ENCODE measurements around the gene NEK1.
"Not testable (repeated sequence)": the region's sequence is repeated elsewhere in the genome, so short reads cannot be mapped to it uniquely, and the experiment has no call there.

The NEK1 gene

DNA sequence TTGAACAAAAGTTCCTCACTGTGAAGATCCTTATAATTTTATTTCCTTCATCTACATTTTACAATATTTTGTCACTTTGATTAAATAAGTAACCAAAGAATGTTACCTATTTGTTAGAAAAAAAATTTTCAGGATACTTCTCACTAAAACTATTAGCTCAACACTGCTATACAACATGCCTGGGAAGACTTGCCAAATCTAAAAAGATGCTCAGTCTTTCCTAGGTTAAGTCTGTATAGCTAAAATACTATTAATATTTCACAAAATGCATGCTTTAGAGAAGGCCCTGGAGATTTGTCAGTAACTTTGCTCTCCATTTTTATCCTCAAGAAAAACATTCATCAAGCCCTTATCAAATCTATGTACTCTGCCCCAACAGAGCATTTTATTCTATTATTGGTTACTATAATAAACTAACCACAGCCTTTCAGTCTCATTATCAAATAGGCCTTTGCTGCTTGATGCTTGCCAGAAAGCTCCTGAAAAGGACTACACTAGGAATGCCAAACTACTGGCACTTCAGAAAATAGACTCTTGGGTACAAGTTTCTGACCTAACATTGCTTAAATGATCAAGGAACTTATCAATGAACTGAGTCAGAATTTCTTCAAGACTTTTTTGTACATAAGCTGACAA lies 17.7 kb downstream of the NEK1 start:
- no peak for DNase-seq (ENCODE audit: low spot score)

DNA sequence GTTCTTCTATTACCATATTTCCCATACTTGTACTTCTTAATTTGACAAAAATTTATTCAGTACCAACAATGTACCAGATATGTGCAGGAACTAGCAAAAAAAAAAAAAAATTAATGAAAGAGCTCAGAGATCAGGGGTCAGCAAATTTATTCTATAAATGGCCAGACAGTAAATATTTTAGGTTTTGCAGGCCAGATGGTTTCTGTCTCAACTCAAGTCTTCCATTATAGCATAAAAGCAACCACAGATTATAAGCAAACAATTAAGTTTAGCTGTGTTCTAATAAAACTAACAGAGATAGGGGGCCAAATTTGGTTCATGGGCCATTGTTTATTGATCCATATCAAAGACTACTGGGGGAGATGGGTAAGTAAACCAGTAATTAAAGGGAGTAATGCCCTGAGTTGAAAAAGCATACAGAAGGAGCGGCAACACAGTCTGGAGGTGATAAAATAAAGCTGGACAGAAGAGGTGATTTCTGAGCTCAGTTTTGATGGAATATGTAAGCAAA lies 19.3 kb downstream of the NEK1 start:
- DNase-seq (ENCODE audit: low spot score) = no peak

DNA sequence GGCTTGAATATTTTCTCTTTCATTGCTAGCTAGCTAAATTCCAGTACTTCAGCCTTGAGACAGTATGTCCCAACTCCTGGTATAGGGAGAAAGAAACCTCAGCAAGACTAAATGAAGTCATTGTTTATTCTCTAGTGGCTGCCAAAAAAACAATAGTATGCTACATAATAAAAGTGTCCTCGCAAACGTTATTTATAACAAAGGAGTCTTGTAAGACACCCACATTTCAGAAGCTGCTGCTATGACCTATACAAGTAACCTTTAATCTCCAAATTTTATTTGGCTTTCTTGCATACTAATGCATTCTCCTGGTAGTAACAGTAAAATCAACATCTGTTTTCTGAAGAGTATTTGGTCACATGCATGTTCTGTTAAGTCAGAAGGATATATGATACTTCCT lies 28.8 kb downstream of the NEK1 start:
- DNase-seq (ENCODE audit: low spot score) = no peak

DNA sequence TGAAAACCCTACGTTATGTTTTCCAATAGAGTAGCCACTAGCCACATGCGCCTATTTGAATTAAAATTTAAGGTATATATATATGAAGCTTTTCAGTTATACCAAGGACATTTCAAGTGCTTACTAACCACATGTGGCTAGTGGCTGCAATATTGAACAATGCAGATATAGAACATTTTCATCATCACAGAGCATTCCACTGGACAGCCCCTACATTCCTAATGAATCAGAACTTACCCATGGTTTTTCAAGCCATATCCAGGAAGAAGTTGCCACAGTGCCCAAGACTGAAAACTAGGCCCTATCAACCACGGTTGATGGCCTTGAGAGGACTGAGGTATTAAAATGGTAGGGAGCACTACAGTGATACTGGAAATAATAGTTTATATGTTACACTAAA lies 29.7 kb downstream of the NEK1 start:
- DNase-seq (ENCODE audit: low spot score) = no peak

DNA sequence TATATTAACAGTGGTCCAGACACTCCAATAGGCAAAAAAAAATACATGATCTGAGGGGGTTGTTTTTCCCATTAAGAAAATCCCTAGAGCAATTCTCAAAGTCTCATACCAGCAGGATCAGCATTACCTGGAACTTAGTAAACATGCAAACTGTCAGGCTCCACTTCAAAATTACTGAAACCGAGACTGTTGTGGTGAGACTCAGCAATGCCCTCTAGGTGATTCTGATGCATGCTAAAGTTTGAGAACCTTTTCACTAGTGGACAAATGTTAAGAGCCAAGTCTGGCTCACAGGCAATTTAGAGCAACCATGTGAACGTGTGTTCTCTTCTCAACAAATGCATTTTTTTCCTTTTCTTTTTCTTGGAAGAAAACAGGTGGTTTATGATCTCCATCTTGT lies 30.2 kb downstream of the NEK1 start:
- no peak for DNase-seq (ENCODE audit: low spot score)

DNA sequence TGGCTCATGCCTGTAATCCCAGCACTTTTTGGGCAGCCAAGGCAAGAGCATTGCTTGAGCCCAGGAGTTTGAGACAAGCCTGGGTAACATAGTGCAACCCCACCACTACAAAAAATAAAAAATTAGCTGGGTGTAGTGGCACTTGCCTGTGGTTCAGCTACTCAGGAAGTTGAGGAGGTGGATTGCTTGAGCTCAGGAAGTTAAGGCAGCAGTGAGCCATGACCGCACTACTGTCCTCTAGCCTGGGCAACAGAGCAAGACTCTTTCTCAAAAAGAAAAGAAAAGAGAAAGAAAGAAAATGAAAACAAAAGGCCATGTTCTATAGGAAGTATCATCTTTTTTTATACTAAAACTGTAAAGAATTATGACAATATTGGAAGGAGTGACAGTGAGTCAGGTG lies 38.5 kb downstream of the NEK1 start:
- DNase-seq (ENCODE audit: low spot score) = no peak

DNA sequence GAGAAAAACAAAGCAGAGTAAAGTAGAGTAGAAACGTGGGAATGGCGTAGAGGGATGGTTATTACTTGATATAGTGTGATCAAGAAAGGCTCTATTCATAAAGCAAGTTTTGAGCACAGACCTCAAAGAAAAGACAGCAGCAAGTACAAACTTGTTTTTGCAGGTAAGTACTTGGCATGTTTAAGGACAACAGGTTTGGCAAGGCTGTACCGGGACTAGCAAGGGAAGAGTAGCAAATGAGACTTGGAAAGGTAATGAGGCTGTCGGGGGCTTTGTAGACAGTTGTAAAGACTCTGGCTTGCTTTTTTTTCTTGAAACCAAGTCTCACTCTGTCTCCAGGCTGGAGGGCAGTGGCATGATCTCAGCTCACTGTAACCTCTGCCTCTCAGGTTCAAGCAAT lies 40.9 kb downstream of the NEK1 start:
- DNase-seq (ENCODE audit: low spot score) = no peak

DNA sequence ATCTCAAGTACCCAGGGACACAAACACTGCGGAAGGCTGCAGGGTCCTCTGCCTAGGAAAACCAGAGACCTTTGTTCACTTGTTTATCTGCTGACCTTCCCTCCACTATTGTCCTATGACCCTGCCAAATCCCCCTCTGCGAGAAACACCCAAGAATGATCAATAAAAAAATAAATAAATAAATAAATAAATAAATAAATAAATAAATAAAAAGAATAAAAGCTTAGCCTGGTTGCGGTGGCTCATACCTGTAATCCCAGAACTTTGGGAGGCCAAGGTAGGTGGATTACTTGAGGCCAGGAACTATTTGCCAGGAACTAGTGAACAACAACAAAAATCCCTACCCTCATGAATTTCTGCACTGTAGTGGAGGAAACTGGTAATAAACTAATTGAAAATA lies 41.4 kb downstream of the NEK1 start:
- DNase-seq (ENCODE audit: low spot score) = not testable (repeated sequence)

DNA sequence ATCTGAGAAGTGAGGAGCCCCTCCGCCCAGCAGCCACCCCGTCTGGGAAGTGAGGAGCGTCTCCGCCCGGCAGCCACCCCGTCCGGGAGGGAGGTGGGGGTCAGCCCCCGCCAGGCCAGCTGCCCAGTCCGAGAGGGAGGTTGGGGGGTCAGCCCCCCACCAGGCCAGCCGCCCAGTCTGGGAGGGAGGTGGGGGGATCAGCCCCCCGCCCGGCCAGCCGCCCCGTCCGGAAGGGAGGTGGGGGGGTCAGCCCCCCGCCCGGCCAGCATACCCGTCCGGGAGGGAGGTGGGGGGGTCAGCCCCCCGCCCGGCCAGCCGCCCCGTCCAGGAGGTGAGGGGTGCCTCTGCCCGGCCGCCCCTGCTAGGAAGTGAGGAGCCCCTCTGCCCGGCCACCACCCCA lies 42.1 kb downstream of the NEK1 start:
- not testable (repeated sequence) for DNase-seq (ENCODE audit: low spot score)

DNA sequence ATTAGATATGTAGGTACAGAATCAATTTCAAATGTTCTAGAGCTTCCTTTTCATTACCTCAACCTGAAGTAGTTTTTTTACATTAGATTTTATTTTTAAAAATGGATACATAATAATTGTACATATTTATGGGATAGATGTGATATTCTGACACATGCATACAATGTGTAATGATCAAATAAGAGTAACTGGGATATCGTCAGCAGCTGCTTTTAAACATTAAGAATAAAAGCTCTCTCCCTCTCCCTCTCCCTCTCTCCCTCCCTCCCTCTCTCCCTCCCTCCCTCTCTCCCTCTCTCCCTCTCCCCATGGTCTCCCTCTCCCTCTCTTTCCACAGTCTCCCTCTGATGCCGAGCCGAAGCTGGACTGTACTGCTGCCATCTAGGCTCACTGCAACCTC lies 43.2 kb downstream of the NEK1 start:
- DNase-seq (ENCODE audit: low spot score) = not testable (repeated sequence)

DNA sequence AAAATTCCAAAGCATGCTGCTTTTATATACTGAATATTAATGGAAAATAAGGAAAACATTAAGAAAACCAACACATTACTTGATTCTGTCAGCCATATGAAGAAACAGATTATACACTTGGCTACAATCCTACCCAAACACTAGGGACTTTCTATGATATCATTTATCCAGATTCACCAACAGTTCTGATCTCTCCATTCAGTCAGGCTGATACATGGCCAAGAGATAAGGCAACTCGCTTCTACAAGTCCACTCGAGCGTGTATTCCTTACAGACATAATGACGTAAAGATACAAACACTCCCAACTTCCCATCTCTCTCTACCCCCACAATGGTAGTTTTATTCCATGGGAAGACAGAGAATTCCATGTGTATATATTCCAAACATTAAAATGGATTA lies 44.5 kb downstream of the NEK1 start:
- no peak for DNase-seq (ENCODE audit: low spot score)

DNA sequence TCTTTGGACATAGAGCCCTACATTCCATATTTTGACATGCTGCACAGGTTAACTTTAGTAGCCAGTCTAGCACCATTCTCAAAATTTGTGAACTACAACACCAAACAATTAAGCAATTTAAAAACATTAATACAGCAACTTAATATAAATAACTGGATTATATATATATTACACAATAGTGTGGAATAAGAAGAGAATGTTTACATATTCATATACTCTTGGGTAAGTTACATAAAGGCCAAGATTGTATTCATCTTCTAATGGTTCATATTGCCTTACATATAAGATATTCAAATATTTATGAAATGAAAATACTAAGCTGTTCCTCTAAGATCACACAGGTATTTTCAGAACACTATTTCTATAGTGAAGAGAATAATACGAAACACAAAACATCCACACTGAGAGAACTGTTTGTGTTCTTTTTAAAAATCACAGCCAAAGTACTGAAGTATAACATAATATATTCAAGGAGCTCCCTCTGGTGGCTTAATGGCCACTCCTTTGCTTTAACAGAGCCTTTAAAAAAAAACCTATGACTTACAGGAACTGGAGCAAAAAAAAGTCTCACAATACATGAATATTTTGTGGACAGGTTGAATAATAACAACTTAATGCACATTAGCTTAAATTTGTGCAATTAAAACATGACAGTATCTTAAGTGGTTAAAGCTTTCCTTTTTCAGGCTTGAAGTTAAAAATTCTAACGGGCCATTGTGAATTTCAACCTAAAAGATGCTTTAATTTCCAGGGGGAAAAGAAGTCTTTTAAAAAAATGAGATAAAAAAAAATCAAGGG lies 46.2 kb downstream of the NEK1 start:
- peak; percentile 40 for DNase-seq (ENCODE audit: low spot score)

DNA sequence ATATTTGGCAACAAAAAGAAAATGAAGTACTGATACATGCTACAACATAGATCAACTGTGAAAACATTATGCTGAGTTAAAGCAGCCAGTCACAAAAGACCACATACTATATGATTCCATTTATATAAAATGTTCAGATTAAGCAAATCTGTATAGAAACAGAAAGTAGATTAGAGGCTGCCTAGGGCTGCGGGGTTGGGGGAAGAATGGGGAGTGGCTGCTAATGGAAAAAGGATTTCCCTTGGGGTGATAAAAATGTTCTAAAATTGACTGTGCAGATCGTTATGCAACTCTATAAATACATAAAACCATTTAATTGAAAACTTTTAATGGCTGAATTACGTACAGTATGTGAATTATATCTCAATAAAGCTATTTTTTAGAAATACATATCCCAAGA lies 46.8 kb downstream of the NEK1 start:
- DNase-seq (ENCODE audit: low spot score) = no peak

DNA sequence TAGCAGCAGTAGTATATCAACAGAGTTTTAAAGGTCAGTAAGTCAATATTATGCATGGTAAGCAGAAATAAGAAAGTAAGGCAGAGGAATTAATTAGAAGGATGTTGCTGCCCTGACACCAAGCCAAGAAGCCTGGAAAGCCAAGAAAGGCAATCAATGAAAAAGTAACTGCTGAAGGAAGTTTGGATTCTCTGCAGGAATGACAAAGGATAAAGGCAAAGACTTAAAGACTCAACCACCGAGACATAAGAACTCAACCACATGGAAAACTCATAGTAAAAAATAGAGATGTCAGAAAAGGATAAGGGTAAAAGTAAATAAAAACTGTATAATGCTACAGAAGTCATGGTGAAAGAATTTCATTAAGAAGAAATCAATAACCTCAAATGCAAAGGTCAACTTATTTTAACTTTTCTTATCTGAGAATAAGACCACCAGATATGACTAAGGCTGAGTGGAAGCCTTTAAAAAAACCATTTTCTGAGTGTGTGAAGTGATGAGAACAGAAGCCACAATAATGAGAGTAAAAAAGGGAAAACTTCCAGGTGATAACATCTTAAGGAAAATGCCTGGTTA lies 55.2 kb downstream of the NEK1 start:
- DNase-seq (ENCODE audit: low spot score) = no peak

DNA sequence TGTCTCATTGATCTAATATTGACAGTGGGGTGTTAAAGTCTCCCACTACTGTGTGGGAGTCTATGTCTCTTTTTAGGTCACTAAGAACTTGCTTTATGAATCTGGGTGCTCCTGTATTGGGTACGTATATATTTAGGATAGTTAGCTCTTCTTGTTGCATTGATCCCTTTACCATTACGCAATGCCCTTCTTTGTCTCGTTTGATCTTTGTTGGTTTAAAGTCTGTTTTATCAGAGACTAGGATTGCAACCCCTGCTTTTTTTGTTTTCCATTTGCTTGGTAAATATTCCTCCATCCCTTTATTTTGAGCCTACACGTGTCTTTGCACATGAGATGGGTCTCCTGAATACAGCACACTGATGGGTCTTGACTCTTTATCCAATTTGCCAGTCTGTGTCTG lies 65.8 kb downstream of the NEK1 start:
- DNase-seq (ENCODE audit: low spot score) = not testable (repeated sequence)

DNA sequence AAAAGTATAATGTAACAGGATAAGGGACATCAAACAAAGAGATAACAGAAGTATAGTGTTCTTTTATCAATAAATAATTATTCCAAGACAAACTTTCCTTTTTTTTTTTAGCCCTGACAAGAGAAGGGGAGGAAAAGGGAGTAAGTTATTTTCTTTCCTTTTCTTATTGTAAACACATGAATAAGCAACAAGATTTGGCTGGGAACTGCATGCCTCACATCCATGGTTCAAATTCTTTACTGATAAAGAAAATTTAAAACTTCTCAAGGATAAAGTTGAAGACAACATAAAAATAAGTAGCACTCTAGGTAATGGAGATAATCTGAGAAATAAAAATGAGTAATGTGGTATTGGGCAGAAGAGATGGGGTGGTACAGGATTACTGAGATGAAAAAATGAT lies 71.6 kb downstream of the NEK1 start:
- DNase-seq (ENCODE audit: low spot score) = no peak

DNA sequence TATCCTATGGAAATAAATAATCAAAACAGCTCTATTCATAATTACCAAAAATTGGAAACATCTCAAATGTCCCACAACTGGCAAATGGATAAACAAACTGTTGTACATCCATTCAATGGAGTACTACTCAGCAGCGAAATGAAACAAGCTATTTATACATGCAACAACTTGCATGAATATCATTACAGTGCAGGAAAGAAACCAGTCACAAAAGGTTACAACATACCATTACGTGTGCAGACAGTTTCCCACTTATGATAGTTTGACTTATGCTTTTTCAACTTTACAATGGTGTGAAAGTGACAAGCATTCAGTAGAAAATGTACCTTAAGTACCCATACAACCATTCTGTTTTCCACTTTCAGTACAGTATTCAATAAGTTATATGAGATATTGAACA lies 82.3 kb downstream of the NEK1 start:
- no peak for DNase-seq (ENCODE audit: low spot score)

DNA sequence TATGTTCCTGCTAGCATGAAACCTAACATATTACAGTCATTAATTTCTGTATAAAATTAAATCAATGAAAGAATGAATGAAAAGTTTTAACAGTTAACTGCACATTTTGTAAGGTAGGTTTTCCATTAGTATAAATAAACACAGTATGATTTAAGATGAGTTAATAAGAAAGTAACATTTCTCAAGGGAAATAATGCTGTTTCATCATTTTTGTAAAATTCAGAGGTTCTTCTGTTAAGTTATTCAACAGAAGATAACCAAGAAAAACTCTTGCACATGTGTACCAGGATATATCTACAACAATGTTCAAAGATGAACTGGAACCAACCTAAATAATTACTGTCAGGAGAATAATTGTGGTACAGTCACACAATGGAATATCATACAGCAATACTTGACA lies 88.6 kb downstream of the NEK1 start:
- DNase-seq (ENCODE audit: low spot score) = no peak

DNA sequence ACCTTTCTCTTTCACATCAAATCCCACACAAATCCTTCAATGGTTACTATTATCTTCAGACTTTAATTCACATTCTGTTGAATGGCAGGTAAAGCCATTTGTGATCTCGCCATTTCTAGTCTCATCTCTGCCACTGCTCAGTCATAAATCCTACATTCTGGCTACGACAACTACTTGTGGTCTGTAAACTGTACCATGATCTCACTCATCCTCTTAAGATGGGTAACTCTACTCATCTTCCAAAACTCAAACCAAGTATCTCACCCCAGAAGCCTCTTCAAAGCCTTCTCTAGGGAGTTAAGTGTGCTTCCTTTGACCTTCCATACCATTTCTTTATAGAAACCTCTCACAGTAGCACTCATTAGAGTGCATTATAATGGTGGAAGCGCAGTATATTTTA lies 101.8 kb downstream of the NEK1 start:
- DNase-seq (ENCODE audit: low spot score) = no peak

DNA sequence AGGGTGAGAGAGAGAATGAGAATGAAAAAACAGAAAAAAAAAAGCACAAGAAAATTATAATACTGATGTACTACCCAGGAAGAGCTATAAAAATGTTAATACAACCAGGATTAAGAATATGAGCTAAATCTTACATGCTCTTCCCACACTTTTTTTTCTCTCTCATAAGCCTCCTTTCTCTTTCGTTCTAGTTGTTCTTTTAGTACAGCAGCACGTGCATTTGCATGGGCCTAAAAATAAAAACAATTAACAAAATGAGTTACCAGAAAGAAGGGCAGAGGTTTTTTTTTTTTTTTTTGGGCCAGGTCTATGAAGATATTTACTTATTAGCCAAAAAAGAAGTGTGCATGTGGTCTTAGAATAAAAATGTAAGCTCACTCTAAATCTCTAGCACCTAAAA lies 105.5 kb downstream of the NEK1 start:
- no peak for DNase-seq (ENCODE audit: low spot score)

DNA sequence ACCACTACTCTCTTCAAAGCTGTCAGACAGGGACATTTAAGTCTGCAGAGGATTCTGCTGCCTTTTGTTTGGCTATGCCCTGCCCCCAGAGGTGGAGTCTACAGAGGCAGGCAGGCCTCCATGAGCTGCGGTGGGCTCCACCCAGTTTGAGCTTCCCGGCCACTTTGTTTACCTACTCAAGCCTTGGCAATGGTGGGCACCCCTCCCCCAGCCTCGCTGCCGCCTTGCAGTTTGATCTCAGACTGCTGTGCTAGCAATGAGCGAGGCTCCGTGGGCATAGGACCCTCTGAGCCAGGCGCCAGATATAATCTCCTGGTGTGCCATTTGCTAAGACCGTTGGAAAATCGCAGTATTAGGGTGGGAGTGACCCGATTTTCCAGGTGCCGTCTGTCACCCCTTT lies 112.5 kb downstream of the NEK1 start:
- DNase-seq (ENCODE audit: low spot score) = not testable (repeated sequence)

DNA sequence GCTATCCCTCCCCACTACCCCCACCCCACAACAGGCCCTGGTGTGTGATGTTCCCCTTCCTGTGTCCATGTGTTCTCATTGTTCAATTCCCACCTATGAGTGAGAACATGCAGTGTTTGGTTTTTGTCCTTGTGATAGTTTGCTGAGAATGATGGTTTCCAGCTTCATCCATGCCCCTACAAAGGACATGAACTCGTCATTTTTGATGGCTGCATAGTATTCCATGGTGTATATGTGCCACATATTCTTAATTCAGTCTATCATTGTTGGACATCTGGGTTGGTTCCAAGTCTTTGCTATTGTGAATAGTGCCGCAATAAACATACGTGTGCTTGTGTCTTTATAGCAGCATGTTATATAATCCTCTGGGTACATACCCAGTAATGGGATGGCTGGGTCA lies 118.1 kb downstream of the NEK1 start:
- not testable (repeated sequence) for DNase-seq (ENCODE audit: low spot score)

DNA sequence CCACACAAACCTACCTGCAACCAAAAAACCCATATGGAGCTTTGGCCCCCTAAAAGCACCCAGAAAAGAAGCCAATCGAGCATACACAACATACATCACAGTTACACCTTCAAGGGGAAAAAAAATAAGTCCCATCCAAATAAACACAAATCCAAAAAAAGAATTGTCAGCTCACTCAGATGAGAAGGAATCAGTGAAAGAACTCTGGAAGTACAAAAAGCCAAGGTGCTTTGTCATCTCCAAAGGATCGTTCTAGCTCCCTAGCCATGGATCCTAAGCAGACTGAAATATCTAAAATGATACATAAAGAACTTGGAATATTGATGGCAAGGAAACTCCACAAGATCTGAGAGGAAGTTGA lies 119.2 kb downstream of the NEK1 start:
- no peak for DNase-seq (ENCODE audit: low spot score)
